ENCODE data around the gene CACNB4.

The CACNB4 gene

GRCh38 chr2:151789055-151789834, 309.6 kb downstream of the CACNB4 start:
- no peak for DNase-seq (ENCODE audit: low spot score)

DNA sequence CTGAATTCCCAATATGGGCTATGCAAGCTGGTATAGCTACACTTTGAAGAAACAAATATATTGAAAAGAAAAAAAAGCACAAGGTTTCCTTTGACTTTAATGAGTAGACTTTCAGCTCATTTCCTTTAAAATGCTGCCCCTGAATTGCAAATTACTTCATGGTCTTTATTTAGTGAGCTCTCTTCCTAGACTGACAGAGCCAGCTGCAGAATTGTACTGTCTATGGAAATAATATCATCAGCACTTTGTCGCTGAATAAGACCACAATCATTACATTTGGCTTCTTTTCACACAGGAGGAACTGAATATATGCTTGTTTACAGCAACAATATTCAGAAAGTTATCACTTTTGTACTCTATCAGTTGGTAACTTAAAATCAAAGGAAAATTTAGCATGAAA, 312.4 kb downstream of the CACNB4 start:
- no peak for DNase-seq (ENCODE audit: low spot score)

- no peak for DNase-seq (ENCODE audit: low spot score)
These were observed 312.8 kb downstream of the CACNB4 start for GRCh38 chr2:151786077-151786476.

DNA sequence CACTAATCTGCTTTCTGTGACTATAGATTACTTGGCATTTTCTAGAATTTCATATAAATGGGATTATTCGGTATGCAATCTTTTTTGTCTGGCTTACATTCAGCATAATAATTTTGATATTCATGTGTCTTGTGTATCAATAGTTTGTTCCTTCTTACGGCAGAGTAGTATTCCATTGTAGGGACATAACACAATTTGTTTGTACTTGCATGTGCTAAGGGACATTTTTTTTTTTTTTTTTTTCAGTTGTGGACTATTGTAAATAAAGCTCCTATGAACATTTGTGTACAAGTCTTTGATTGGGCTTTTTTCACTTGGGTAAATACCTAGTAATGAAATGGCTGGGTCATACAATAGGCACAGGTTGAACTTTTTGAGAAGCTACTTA, 315.7 kb downstream of the CACNB4 start:
- DNase-seq (ENCODE audit: low spot score) = no peak

Small RNAs within 50 kb of the gene (small RNA-seq; reads per million reads assigned to genes)
- gene RPL30P2 = 0 reads per million in 2 experiments
